Small intestine (tissue), 7 donors: ENCODE measurements around the gene IL33. TPM values are rescaled to one million over a fixed set of nuclear protein-coding genes. Genes with fewer than 3 reads are reported as not detected.
A peak's percentile ranks its signal among the peaks of the same experiment; 100 is the strongest.

Experiments used
- DNase-seq, 2 donors: peaks; one replicate each; pipeline versions ENCODE4 v3.0.0 to v3.0.0-alpha.2; 2013
- FAIRE-seq: peaks from 2 replicates; lab custom pipeline; 2012; peaks lifted over from hg19 to GRCh38; lab: Jason Lieb, UNC
- H3K27ac ChIP-seq, 3 donors: one replicate each; pipeline ENCODE4 v1.5.1; 2013; ENCODE audit warnings: low read length in 2 of 3, mild to moderate bottlenecking in 2 of 3, control low read depth in 1 of 3, inconsistent platforms in 1 of 3, low read depth in 1 of 3, moderate library complexity in 1 of 3
- H3K27me3 ChIP-seq, 3 donors: one replicate each; pipeline ENCODE4 v1.6.1; 2013; ENCODE audit warnings: low read length in 3 of 3, inconsistent platforms in 1 of 3; ENCODE audit not compliant: control insufficient read depth in 3 of 3, insufficient read depth in 3 of 3
- H3K36me3 ChIP-seq, 3 donors: one replicate each; pipeline ENCODE4 v1.6.1; 2013; ENCODE audit warnings: low read length in 3 of 3, inconsistent platforms in 1 of 3, low read depth in 1 of 3, mild to moderate bottlenecking in 1 of 3, moderate library complexity in 1 of 3; ENCODE audit not compliant: control insufficient read depth in 3 of 3, insufficient read depth in 2 of 3
- H3K4me1 ChIP-seq, 3 donors: one replicate each; pipeline ENCODE4 v1.6.1; 2013; ENCODE audit warnings: low read length in 2 of 3, inconsistent platforms in 1 of 3, low read depth in 1 of 3, mild to moderate bottlenecking in 1 of 3, moderate library complexity in 1 of 3; ENCODE audit not compliant: control insufficient read depth in 3 of 3, insufficient read depth in 2 of 3
- H3K4me3 ChIP-seq, 3 donors: one replicate each; pipeline ENCODE4 v1.5.1; 2013; ENCODE audit warnings: low read length in 3 of 3, control low read depth in 1 of 3, inconsistent platforms in 1 of 3, low read depth in 1 of 3, mild to moderate bottlenecking in 1 of 3, moderate library complexity in 1 of 3
- H3K9me3 ChIP-seq, 2 donors: one replicate each; pipeline ENCODE4 v1.6.1; 2013; ENCODE audit warnings: low read depth in 1 of 2, low read length in 1 of 2; ENCODE audit not compliant: control insufficient read depth in 2 of 2, insufficient read depth in 1 of 2
- WGBS, 3 donors: extraction: QIAGEN DNeasy Blood & Tissue Kit; methylation state at CpG; one replicate each; pipeline ENCODE4 v1.1.7; 2013; 5-methylcytosine and 5-hydroxymethylcytosine counted together
- polyA plus RNA-seq, 4 donors: library from polyadenylated mRNA; stranded (reverse) in 3 of 4; unstranded in 1 of 4; fragments of 200-250 nt in 3 of 4; fragments of 120-200 nt in 1 of 4; gene quantifications; one replicate each; pipeline versions ENCODE4 v1.2.1 to v1.2.3, GENCODE V29; 2013
- donor health status: healthy with polysubstance abuse.
- donor health status: control.
- donor health status: control.
- donor health status: Bipolar disorder and iron deficiency.
- donor health status: healthy.

The IL33 gene
- polyA plus RNA-seq, 4 donors: 0.45 to 18.7 (median 5.7) TPM

GRCh38 chr9:6272229-6272598 lies 56.6 kb downstream of the IL33 start:
- no peak for FAIRE-seq
- no peak overlapping the region for H3K27ac ChIP-seq
- no peak overlapping the region for H3K4me3 ChIP-seq
- peaks cover 0 to 3% (median 0%) of the 10 kb centered on the region in 3 donors for H3K4me1 ChIP-seq
- H3K27me3 ChIP-seq: no peaks in the 10 kb centered on the region
- peak; percentile 5 to 22 for DNase-seq
- H3K36me3 ChIP-seq: no peaks in the 10 kb centered on the region
- H3K9me3 ChIP-seq: no peaks in the 10 kb centered on the region

GRCh38 chr9:6277417-6277816 lies 61.8 kb downstream of the IL33 start:
- H3K4me1 ChIP-seq: no peaks in the 10 kb centered on the region
- FAIRE-seq: no peak
- H3K4me3 ChIP-seq: no peak overlapping the region
- H3K27me3 ChIP-seq: no peaks in the 10 kb centered on the region
- H3K27ac ChIP-seq: no peak overlapping the region
- 65 to 75% (median 75%) methylated on average over 3 of the region's 3 CpGs for WGBS, 3 donors
- no peak for DNase-seq
- H3K9me3 ChIP-seq: no peaks in the 10 kb centered on the region
- no peaks in the 10 kb centered on the region for H3K36me3 ChIP-seq

GRCh38 chr9:6301858-6302257 lies 86.3 kb downstream of the IL33 start:
- H3K27ac ChIP-seq: no peak overlapping the region
- H3K9me3 ChIP-seq: no peaks in the 10 kb centered on the region
- no peak for FAIRE-seq
- H3K4me1 ChIP-seq: no peaks in the 10 kb centered on the region
- no peaks in the 10 kb centered on the region for H3K27me3 ChIP-seq
- H3K4me3 ChIP-seq: no peak overlapping the region
- 10 to 49% (median 37%) methylated on average over 2 of the region's 2 CpGs for WGBS, 3 donors
- DNase-seq: no peak
- H3K36me3 ChIP-seq: no peaks in the 10 kb centered on the region

GRCh38 chr9:6302417-6302816 lies 86.8 kb downstream of the IL33 start:
- FAIRE-seq: no peak
- Histone ChIP-seq H3K27ac (no peak overlapping the region), H3K36me3 (no peaks in the 10 kb centered on the region), H3K4me3 (no peak overlapping the region), H3K9me3 (no peaks in the 10 kb centered on the region), H3K4me1 (no peaks in the 10 kb centered on the region), H3K27me3 (no peaks in the 10 kb centered on the region)
- DNase-seq: no peak

GRCh38 chr9:6304232-6304631 lies 88.6 kb downstream of the IL33 start:
- no peaks in the 10 kb centered on the region for H3K9me3 ChIP-seq
- no peaks in the 10 kb centered on the region for H3K27me3 ChIP-seq
- DNase-seq (no peak), FAIRE-seq (no peak)
- H3K4me3 ChIP-seq: no peak overlapping the region
- no peaks in the 10 kb centered on the region for H3K36me3 ChIP-seq
- no peak overlapping the region for H3K27ac ChIP-seq
- no peaks in the 10 kb centered on the region for H3K4me1 ChIP-seq

GRCh38 chr9:6305954-6306563 lies 90.5 kb downstream of the IL33 start:
- Histone ChIP-seq H3K9me3 (no peaks in the 10 kb centered on the region), H3K4me3 (no peak overlapping the region), H3K27ac (no peak overlapping the region), H3K27me3 (no peaks in the 10 kb centered on the region), H3K36me3 (no peaks in the 10 kb centered on the region), H3K4me1 (no peaks in the 10 kb centered on the region)
- FAIRE-seq: no peak
- peak; percentile 44 to 54 for DNase-seq
- 83 to 89% (median 86%) methylated on average over 2 of the region's 2 CpGs for WGBS, 3 donors

Other genes with a start within 250 kb of the IL33 start
- 10 to 100 TPM in 1 of 4 donors, 1 to 10 TPM in 3; 2.7 to 18.7 (median 4.6) TPM for gene RANBP6, start 200.2 kb upstream of the IL33 start, polyA plus RNA-seq
- not detected for gene TPD52L3, start 112.6 kb downstream of the IL33 start, polyA plus RNA-seq
- gene UHRF2, start 197.4 kb downstream of the IL33 start, polyA plus RNA-seq: 10 to 100 TPM; 12.5 to 47.7 (median 13.1) TPM